Gastroesophageal sphincter (tissue), 4 donors: ENCODE results near the gene COL4A3. TPM values are rescaled to one million over a fixed set of nuclear protein-coding genes. Genes with fewer than 3 reads are reported as not detected.

Experiments
- ATAC-seq: fragments of 150-250 bp; one replicate; pipeline ENCODE4 v1.9.1; 2016; ENCODE audit warnings: mild to moderate bottlenecking, moderate library complexity
- H3K27ac ChIP-seq, 4 donors: fragments of 200-600 bp; sonication (generic) in 3 of 4; 1 replicate in 3 of 4; 2 replicates in 1 of 4; pipeline ENCODE4 v1.5.1; 2016 to 2019
- H3K27me3 ChIP-seq: fragments of 200-600 bp; sonication (generic); one replicate; pipeline ENCODE4 v1.5.1; 2019
- H3K36me3 ChIP-seq, 2 donors: fragments of 200-600 bp; sonication (generic); one replicate each; pipeline ENCODE4 v1.5.1; 2019; ENCODE audit warnings: control low read depth in 1 of 2
- H3K4me1 ChIP-seq, 3 donors: fragments of 200-600 bp; sonication (generic); 1 replicate in 2 of 3; 2 replicates in 1 of 3; pipeline ENCODE4 v1.5.1; 2016 to 2019; ENCODE audit warnings: control low read depth in 2 of 3
- H3K4me3 ChIP-seq, 2 donors: fragments of 200-600 bp; sonication (generic); one replicate each; pipeline ENCODE4 v1.5.1; 2019; ENCODE audit warnings: mild to moderate bottlenecking in 1 of 2, moderate library complexity in 1 of 2
- H3K9me3 ChIP-seq, 3 donors: fragments of 200-600 bp; sonication (generic); one replicate each; pipeline ENCODE4 v1.5.1; 2017 to 2019; ENCODE audit warnings: control low read depth in 2 of 3
- EP300 ChIP-seq: sonication (generic); formaldehyde crosslinking; IDR thresholded peaks from one replicate; pipeline ENCODE4 v1.6.1; 2017; ENCODE audit warnings: antibody characterized with exemption, mild to moderate bottlenecking
- POLR2A ChIP-seq, 2 donors: fragments of 450-650 bp; IDR thresholded peaks; one replicate each; pipeline ENCODE4 v1.6.1; 2017; ENCODE audit warnings: antibody characterized with exemption in 2 of 2, mild to moderate bottlenecking in 2 of 2, moderate library complexity in 1 of 2
- POLR2AphosphoS5 ChIP-seq: sonication (generic); formaldehyde crosslinking; IDR thresholded peaks from one replicate; pipeline ENCODE4 v1.6.1; 2017; ENCODE audit warnings: antibody characterized with exemption
- WGBS, 2 donors: methylation state at CpG; one replicate each; pipeline ENCODE4 v1.1.5; 2018; ENCODE audit warnings: low coverage in 1 of 2; 5-methylcytosine and 5-hydroxymethylcytosine counted together
- total RNA-seq, 4 donors: library from RNA; depleted of rRNA; stranded (reverse); fragments of >200 nt; gene quantifications; one replicate each; pipeline ENCODE4 v1.1.0, GENCODE V29; 2016
- TF ChIP-seq, protein P1 (sequence below), 4 experiments: fragments of 200-600 bp in 2 of 4; fragments of 450-650 bp in 2 of 4; sonication (generic) in 1 of 4; IDR thresholded peaks; one replicate each; pipeline ENCODE4 v1.5.1; 2017 to 2019; ENCODE audit warnings: antibody characterized with exemption in 4 of 4, mild to moderate bottlenecking in 2 of 4, moderate library complexity in 2 of 4

COL4A3 gene
- total RNA-seq, 4 donors from 2014 or later: 2.7 to 8.9 (median 6.1) TPM

DNA sequence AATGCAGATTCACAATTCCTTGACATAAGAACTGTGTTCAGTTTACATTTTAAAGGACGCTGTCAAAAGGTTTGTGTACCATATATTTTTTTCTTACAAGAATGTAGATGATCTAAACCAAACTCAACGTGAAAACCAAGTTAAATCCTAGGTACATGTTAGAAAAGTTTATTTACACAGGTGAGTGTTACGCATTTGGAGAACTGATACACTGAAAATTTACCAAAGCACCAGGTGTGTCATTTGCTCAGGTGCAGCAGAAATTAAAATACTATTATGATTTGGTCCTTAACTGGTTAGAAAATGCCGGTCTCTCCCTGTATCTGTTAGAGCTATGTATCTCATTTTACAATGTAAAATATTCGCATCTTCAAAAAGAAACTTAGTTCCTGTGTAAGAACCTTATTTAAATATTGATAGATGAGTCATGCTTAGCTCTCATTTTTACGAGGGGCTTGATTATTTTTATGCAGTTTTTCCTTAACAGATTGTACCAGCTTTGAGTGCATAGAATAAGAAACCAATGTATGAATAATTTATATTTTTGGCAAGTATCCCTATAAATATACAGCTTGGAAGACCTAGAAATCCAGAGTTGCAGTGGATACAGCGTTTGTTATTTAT, 185.7 kb downstream of the COL4A3 start:
- H3K36me3 ChIP-seq: peaks cover 0 to 41% of the 10 kb centered on the region in 2 donors
- no peaks in the 10 kb centered on the region for H3K9me3 ChIP-seq
- no peak for ATAC-seq
- H3K4me1 ChIP-seq: no peaks in the 10 kb centered on the region
- TF ChIP-seq POLR2AphosphoS5 (no peak), EP300 (no peak)
- TF ChIP-seq, protein P1, sequence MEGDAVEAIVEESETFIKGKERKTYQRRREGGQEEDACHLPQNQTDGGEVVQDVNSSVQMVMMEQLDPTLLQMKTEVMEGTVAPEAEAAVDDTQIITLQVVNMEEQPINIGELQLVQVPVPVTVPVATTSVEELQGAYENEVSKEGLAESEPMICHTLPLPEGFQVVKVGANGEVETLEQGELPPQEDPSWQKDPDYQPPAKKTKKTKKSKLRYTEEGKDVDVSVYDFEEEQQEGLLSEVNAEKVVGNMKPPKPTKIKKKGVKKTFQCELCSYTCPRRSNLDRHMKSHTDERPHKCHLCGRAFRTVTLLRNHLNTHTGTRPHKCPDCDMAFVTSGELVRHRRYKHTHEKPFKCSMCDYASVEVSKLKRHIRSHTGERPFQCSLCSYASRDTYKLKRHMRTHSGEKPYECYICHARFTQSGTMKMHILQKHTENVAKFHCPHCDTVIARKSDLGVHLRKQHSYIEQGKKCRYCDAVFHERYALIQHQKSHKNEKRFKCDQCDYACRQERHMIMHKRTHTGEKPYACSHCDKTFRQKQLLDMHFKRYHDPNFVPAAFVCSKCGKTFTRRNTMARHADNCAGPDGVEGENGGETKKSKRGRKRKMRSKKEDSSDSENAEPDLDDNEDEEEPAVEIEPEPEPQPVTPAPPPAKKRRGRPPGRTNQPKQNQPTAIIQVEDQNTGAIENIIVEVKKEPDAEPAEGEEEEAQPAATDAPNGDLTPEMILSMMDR (IDR thresholded peaks at IDR 0.05): no peak
- no peaks in the 10 kb centered on the region for H3K27me3 ChIP-seq
- H3K27ac ChIP-seq: no peak overlapping the region
- WGBS, 2 donors: 79 to 90% methylated on average over 6 to 7 of the region's 7 CpGs
- no peak overlapping the region for H3K4me3 ChIP-seq

DNA sequence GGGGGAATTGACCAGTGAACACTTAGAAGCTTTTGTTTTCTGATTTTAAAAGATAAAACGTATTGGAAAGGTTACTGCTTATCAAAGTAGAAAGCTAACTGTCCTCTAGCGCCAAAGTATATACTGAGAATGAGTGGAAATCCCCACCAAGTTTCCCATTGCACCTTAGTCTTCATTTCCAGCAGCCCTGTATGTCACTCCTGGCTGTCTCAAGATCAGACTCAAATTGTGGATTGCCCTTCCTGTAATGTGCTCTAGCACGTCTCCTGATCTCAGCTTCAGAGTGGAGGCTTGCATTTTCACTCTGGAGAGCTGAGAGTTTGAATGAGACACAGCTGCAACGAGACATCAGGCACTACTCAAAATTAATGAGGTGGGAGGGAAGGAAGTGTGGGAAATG, 187.2 kb downstream of the COL4A3 start:
- no peaks in the 10 kb centered on the region for H3K27me3 ChIP-seq
- no peaks in the 10 kb centered on the region for H3K9me3 ChIP-seq
- no peak for ATAC-seq
- H3K36me3 ChIP-seq: peaks cover 0 to 48% of the 10 kb centered on the region in 2 donors
- H3K27ac ChIP-seq: no peak overlapping the region
- H3K4me1 ChIP-seq: no peaks in the 10 kb centered on the region
- H3K4me3 ChIP-seq: no peak overlapping the region
- WGBS, 2 donors: 51 to 67% methylated on average over 3 to 4 of the region's 4 CpGs
- TF ChIP-seq POLR2A (IDR thresholded peaks at IDR 0.05) (no peak), EP300 (no peak)

DNA sequence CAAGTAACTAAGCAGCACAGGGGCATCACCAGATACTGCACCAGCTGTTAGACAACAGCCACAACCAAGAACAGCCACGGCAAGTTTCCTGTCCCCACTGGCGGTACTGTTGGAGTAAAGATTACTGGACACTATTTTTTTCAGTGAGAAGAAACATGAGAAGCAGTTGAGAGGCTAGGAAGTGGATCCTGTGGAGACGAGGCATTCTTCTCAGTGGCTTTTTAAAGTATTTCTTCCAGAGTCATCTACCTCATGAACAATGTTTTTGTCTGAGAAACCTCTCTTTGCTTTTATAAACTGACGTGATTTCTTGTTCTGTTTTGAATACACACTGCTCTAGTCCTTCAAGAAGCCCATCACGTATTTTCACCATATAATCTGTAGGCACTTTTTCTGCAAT, 195.9 kb downstream of the COL4A3 start:
- 75 to 77% methylated on average over 5 of the region's 5 CpGs for whole genome bisulfite sequencing, 2 donors
- no peaks in the 10 kb centered on the region for H3K4me1 ChIP-seq
- H3K4me3 ChIP-seq: no peak overlapping the region
- H3K9me3 ChIP-seq: no peaks in the 10 kb centered on the region
- H3K27me3 ChIP-seq: no peaks in the 10 kb centered on the region
- no peak overlapping the region for H3K27ac ChIP-seq
- TF ChIP-seq POLR2AphosphoS5: no peak
- TF ChIP-seq, protein P1 (IDR thresholded peaks at IDR 0.05): no peak
- no peak for TF ChIP-seq POLR2A (IDR thresholded peaks at IDR 0.05)
- no peak for TF ChIP-seq EP300
- peaks cover 0 to 62% of the 10 kb centered on the region in 2 donors for H3K36me3 ChIP-seq
- ATAC-seq: no peak

DNA sequence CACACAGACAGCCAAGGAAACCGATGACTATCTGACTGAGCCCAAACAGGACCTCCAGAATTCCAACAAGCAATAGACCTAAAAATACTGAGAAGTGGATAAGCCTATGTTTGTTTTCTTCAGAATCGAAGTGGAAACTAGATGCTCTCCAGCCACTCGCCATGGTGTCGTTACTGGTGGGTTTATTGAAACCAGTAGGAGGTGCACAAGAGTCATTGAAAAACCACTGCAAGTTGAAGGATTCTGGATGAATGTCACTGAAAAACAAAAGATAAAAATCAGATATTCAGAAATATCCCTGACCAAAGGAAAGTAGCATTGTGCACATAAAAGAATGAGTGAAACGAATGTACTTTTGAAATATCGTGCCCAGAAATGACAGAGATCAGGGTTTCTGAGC, 199.3 kb downstream of the COL4A3 start:
- Histone ChIP-seq H3K9me3 (no peaks in the 10 kb centered on the region), H3K4me1 (peaks cover 0 to 9% (median 4%) of the 10 kb centered on the region in 3 donors), H3K27ac (no peak overlapping the region), H3K36me3 (peaks cover 0 to 28% of the 10 kb centered on the region in 2 donors), H3K4me3 (no peak overlapping the region), H3K27me3 (no peaks in the 10 kb centered on the region)
- WGBS, 2 donors: 89 to 91% methylated on average over 6 of the region's 6 CpGs
- no peak for ATAC-seq
- TF ChIP-seq, protein P1 (IDR thresholded peaks at IDR 0.05): no peak
- TF ChIP-seq POLR2AphosphoS5 (no peak), POLR2A (IDR thresholded peaks at IDR 0.05) (no peak), EP300 (no peak)

Other genes starting within 250 kb of the COL4A3 start
- gene COL4A4, start 419 bp upstream of the COL4A3 start, total RNA-seq: 1 to 10 TPM; 5.0 to 5.5 (median 5.2) TPM
- gene MFF, start 160.6 kb downstream of the COL4A3 start, total RNA-seq: 100 to 1,000 TPM; 106 to 140 (median 118) TPM
- gene TM4SF20, start 214.7 kb downstream of the COL4A3 start, total RNA-seq: not detected
- not detected for gene SCYGR1, start 223.3 kb downstream of the COL4A3 start, total RNA-seq